HAP-1 (cell line): Measurements from ENCODE around the gene TXNDC2.

Experiments used
- DNase-seq, 2 experiments: peaks; one replicate each; pipeline ENCODE4 v3.0.0-alpha.2; 2016 to 2020; ENCODE audit warnings: low spot score in 2 of 2
- H3K27me3 ChIP-seq: fragments of 250-450 bp; sonication (Bioruptor Pico); 2 replicates; pipeline ENCODE4 v1.5.1; 2020; ENCODE audit warnings: low read depth, mild to moderate bottlenecking, moderate library complexity
- H3K36me3 ChIP-seq: fragments of 250-450 bp; sonication (Bioruptor Pico); replicated peaks from 2 replicates; pipeline ENCODE4 v1.5.1; 2020; ENCODE audit warnings: mild to moderate bottlenecking
- H3K4me1 ChIP-seq: fragments of 250-450 bp; sonication (Bioruptor Pico); 2 replicates; pipeline ENCODE4 v1.5.1; 2020; ENCODE audit warnings: mild to moderate bottlenecking
- H3K4me3 ChIP-seq: fragments of 250-450 bp; sonication (Bioruptor Pico); 2 replicates; pipeline ENCODE4 v1.5.1; 2020; ENCODE audit warnings: mild to moderate bottlenecking, moderate library complexity
- H3K9me3 ChIP-seq: fragments of 250-450 bp; sonication (Bioruptor Pico); 2 replicates; pipeline ENCODE4 v1.5.1; 2020; ENCODE audit warnings: mild to moderate bottlenecking, moderate library complexity
- in situ Hi-C: fragments of 300-500 bp; cut with MboI; formaldehyde crosslinking; loops from 3 replicates; pipeline ENCODE4 v1.14.3; 2020; ENCODE audit warnings: low sequenced_read_pairs, inconsistent platforms, mixed read lengths

Gene TXNDC2

DNA sequence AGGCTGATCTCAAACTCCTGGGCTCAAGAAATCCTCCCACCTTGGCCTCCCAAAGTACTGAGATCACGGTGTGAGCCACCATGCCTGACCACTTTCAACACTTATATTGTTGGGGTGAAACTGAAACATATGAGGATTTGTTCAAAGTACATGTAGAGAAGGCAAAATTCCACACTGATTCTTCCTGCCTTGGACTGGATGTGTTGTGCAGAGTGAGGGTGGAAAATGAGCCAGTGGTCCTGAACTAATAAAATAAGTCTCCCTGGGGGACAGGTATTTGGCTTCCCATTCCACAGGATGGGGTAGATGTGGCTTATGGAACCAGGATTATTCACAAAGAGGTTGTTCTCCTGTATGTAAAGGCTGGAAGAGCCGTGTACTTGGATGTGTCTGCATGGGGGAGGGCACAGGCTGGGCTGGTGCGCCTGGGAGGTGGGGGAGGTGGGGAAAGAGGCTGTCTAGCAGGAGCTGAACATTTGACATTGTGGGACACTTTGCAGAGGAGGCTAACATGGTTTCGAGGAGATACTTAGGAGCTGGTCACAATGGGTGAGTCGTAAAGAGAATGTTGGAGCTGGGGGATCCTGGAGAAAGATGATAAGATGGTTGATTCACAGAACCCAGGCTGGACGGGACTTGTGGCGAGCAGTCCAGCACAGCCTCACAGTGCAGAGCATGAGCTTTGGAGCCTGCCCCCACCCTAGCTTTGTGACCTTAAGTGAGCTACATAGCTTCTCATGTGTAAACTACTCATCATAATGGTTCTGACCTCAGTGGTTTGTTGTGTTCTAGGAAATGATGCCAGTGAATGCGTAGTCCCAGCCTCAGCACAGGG lies at the start of gene TXNDC2:
Gene TXNDC2, plus strand, starts transcription at position 804 of the 835 bp plus-strand sequence. CDS start 708 bp downstream, outside the sequence.
- Histone ChIP-seq H3K9me3 (no peaks in the 10 kb centered on the region), H3K4me1 (no peaks in the 10 kb centered on the region), H3K36me3 (no peaks in the 10 kb centered on the region), H3K27me3 (no peaks in the 10 kb centered on the region), H3K4me3 (no peak within 1 kb of the TSS)
- DNase-seq = no peak
- in situ Hi-C loops = no loop called here

DNA sequence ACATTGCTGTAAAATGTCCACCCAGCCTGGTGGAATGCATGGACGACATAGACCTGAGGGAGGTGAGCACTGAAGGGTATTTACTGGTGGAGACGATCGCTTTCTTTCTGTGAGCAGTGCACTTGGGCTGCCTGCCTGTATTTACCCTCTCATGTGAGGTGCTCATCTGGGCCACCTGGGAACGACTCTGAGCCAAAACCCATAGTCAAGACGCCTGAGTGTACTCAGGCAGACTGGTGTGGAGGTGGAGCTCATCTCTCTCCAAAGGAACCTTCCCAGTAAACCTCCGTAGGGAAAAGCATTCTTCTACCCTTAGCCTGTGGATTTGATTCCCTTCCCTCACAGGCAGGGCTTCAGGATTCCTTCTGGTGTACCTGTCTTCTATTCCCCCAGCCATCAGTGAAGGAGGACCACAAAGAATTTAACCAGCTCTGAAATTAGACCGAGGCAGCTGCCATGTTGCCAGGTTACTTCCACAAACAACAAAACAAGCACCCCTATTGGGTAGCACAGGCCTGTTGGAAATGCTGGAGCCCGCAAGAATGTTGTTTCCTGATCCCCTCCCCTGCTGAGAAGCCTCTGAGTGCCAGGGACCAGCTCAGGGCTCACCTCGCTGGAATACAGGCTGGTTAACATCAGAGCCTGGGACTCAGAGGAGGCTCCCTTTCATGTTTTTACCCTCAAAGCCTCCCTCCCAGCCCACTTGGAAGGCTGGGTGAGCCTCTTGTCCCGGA lies 47.5 kb upstream of the TXNDC2 start:
- Histone ChIP-seq H3K4me3 (no peak overlapping the region), H3K36me3 (no peaks in the 10 kb centered on the region), H3K4me1 (no peaks in the 10 kb centered on the region; the same call in none of the 2 replicates), H3K9me3 (no peaks in the 10 kb centered on the region), H3K27me3 (no peaks in the 10 kb centered on the region)
- DNase-seq = no peak
- in situ Hi-C loops = loop anchor here (10.0 kb wide), 1 partner anchor 64 kb away; no protein-coding TSS in a partner anchor

DNA sequence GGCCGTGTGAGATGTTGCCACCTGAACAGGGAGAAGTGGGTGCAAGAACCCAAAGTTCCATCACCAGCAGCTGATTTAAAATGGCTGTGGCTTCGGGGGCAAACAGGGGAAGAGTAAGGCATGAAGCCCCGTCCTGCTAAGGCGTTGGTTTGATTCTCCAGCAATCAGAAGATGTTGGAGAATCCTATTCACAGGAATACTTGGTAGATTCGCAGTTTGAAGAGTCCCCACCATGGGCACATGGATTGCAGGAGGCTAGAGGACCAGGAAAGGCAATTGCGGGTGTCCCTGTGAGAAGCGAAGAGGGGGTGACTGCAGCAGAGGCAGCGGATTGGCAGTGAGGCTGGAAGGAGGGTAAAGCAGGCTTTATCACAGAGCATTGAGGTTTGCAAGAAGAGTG lies 46.6 kb upstream of the TXNDC2 start:
- H3K9me3 ChIP-seq = no peaks in the 10 kb centered on the region
- in situ Hi-C loops = loop anchor here (10.0 kb wide), 1 partner anchor 64 kb away; no protein-coding TSS in a partner anchor

DNA sequence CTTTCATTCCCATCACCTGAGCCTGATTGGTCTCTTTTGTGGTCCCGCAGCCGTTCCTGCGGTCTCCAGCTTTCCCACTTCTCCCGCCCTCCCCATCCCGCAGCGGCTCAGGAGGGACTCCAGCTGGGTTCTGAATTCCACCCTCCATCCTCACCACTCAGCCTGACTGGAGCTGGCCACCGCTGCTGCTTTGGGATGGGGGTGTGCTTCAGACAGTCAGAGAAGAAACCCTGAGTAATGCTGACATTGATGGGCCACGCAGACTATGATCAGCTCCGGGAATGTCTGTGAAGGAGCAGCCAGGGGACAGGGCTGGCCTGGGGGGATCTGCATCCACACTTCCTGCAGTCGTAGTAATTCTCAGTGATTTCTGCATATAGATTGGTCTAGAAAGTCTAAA lies 45.9 kb upstream of the TXNDC2 start:
- no peak overlapping the region for H3K4me3 ChIP-seq
- in situ Hi-C loops = loop anchor here (10.0 kb wide), 1 partner anchor 65 kb away; no protein-coding TSS in a partner anchor

More for the DNA sequence above, 46.6 kb upstream of the TXNDC2 start:
- no peak for DNase-seq
- no peaks in the 10 kb centered on the region for H3K27me3 ChIP-seq
- H3K4me3 ChIP-seq = no peak overlapping the region
- H3K36me3 ChIP-seq = no peaks in the 10 kb centered on the region
- no peaks in the 10 kb centered on the region; the same call in none of the 2 replicates for H3K4me1 ChIP-seq

DNA sequence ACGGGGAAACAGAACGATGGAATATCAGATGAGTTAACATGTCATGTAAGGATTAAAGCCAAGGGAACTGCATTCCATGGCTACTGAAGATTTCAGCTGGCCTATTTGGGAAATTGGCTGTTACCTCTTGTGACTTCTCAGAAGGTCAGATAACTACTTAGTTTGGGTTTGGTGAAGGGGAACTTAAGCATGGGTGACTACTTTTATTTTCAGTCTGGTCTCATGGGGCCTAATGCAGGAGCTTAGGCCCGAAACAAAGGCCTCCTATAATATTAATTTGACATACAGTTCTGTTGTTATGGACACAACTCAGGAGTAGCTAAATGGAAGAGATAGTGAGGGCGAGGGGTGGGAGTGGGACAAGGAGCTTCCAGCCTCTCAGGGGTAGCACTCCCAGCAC lies 44.0 kb upstream of the TXNDC2 start:
- H3K36me3 ChIP-seq = no peaks in the 10 kb centered on the region
- no peak overlapping the region for H3K4me3 ChIP-seq
- H3K4me1 ChIP-seq = no peaks in the 10 kb centered on the region
- H3K27me3 ChIP-seq = no peaks in the 10 kb centered on the region
- in situ Hi-C loops = no loop called here
- no peaks in the 10 kb centered on the region for H3K9me3 ChIP-seq
- DNase-seq = no peak

More for the DNA sequence above, 45.9 kb upstream of the TXNDC2 start:
- no peak for DNase-seq
- Histone ChIP-seq H3K27me3 (no peaks in the 10 kb centered on the region), H3K9me3 (no peaks in the 10 kb centered on the region), H3K36me3 (no peaks in the 10 kb centered on the region), H3K4me1 (no peaks in the 10 kb centered on the region; the same call in none of the 2 replicates)

DNA sequence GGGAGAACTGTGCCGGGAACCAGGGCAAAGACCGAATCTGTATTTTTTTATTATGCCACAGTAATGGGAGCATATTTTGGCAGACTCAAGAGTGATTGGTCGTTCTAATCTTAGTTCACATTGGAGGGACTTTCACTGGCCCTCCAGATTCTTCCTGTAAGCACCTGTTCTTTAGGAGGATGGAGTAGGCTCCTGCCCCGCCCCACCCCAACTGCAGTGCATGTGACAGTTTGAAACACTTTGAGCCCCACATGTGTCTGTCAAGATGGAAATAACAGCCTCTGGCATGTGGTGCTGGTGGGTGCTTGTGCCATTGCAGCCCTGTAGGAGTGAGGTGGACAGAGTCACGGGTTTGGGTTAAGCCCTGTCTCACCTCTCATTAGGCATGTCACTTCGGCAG lies 43.3 kb upstream of the TXNDC2 start:
- H3K9me3 ChIP-seq = no peaks in the 10 kb centered on the region
- no peak overlapping the region for H3K4me3 ChIP-seq
- H3K36me3 ChIP-seq = no peaks in the 10 kb centered on the region
- no peak for DNase-seq
- no peaks in the 10 kb centered on the region for H3K27me3 ChIP-seq
- in situ Hi-C loops = no loop called here
- no peaks in the 10 kb centered on the region for H3K4me1 ChIP-seq

DNA sequence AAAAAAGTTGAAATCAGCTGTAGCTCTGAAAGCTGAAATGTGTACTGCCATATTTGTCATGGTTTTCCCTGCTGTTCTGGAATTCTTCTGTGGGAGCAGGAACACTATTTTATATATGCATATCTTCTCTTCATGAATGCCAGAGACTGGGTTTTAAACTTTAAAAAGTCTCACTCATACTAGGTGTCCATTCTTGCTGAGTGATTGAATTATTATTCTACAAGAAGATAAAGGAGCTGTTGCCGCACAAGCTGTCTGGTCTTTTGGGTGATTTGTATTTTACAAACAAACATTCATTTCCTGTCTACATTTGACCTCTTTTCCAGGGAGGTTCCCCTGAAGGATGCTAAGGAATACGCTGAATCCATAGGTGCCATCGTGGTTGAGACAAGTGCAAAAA lies 40.5 kb upstream of the TXNDC2 start:
- Histone ChIP-seq H3K36me3 (no peaks in the 10 kb centered on the region), H3K27me3 (no peaks in the 10 kb centered on the region), H3K4me3 (no peak overlapping the region), H3K4me1 (no peaks in the 10 kb centered on the region), H3K9me3 (no peaks in the 10 kb centered on the region)
- in situ Hi-C loops = no loop called here
- no peak for DNase-seq

DNA sequence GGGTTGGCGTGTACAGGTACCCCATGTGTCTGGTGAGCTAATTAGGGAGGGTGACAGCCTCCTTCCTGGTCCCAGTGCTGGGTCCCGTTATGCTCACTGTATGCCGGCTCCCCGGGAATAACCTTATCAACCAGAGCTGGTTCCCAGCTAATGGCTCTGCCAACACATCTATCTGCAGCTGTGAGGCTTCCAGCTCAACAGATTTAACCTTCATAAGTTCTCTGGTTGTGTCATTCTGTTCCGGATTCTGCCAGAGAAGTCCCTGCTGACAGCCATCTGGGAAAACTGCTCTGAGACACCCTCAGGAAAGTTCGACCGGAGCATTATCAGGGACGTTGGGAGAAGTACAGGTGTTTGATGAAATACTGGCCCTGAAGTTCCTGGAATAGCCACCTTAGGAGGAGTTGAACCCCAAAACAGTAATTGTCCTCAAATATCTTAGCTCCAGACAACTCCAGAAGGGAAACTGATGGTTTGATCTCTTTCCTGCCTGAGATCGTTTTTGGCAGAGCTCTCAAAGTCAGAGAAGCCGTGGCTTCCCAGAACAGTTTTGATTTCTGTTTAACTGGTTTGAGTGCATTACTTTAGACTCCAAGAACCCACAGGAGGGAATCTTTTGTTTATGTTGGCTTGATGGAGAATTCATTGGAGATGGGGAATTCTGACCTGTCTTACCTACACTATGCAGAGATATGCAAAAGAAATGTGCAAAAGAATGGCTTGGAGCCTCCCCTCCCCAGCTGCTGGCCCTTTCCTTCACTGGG lies 39.4 kb upstream of the TXNDC2 start:
- H3K4me3 ChIP-seq = no peak overlapping the region
- H3K9me3 ChIP-seq = no peaks in the 10 kb centered on the region
- no peaks in the 10 kb centered on the region for H3K4me1 ChIP-seq
- H3K36me3 ChIP-seq = no peaks in the 10 kb centered on the region
- in situ Hi-C loops = no loop called here
- no peak for DNase-seq
- H3K27me3 ChIP-seq = no peaks in the 10 kb centered on the region

DNA sequence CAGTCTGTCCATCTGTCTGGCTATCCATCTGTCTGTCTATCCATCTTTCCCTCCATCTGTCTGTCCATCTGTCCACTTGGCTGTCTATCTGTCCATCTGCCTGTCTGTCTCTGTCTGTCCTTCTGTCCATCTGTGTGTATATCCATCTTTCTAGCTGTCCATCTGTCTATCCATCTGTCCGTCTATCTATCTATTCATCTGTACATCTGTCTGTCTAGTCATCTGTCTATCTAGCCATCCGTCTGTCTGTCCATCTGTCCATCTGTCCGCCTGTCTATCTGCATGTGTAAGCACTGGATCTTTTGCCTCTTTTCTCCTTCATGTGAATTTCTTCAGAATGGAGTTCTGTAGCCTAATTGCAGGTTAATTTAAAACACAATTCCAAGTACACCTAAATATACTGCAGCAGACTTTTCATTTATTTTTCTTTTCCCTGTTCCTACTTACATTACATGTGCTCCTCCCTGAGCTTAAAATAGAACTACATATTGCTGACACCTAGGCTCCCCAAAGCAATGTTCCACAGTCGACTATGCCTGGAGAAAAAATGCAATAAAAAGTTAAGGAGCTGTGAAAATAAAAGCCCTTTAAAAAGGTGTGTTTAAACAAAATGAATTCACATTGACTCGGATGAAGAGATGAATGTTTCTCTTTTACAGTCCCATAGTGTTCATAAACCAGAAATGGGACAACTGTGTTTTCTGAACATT lies 37.4 kb upstream of the TXNDC2 start:
- in situ Hi-C loops = no loop called here
- DNase-seq = no peak
- no peaks in the 10 kb centered on the region for H3K27me3 ChIP-seq
- H3K36me3 ChIP-seq = no peaks in the 10 kb centered on the region
- H3K4me1 ChIP-seq = no peaks in the 10 kb centered on the region
- no peaks in the 10 kb centered on the region for H3K9me3 ChIP-seq
- no peak overlapping the region for H3K4me3 ChIP-seq

DNA sequence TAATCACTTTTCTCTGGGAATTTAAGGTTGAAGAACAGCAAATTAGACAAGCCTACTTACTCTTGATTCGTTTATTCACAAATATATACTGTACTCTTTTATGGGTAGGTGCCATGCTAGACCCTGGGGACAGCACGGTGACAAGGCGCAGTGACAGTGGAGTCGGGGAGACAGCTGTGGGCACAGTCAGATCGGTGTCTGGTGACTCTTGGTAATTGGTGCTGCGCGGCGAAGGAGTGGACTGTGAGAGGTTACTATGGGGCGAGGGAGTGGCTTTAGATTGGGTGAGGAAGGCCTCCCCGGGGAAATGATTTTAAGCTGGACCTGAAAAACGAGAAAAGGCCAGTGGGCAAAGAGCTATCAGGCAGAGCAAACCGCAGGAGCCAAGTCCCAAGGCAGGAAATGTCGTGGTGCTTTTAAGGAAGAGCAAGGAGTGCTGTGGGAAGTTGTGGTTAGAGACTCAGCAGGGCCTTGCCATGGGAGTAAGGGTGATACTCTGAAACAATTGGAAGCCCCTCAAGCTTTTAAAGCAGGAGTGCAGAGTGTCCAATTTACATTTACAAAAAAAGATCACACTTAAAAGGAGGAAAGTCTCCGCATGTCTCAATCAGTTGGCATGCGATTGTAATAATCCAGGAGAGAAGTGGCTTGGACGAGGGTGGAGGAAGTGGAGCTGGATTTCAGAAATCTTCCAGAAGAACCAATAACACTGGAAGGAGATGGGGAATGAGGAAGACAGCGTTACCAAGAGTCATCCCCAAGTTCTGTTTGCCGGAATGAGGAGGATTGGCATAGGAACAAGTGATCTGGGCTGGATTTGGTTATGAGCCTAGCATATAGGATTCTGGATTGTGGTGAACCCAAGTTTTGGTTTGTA lies 36.1 kb upstream of the TXNDC2 start:
- in situ Hi-C loops = no loop called here
- H3K4me3 ChIP-seq = no peak overlapping the region
- no peaks in the 10 kb centered on the region for H3K36me3 ChIP-seq
- no peaks in the 10 kb centered on the region for H3K27me3 ChIP-seq
- H3K4me1 ChIP-seq = no peaks in the 10 kb centered on the region
- H3K9me3 ChIP-seq = no peaks in the 10 kb centered on the region
- no peak for DNase-seq

DNA sequence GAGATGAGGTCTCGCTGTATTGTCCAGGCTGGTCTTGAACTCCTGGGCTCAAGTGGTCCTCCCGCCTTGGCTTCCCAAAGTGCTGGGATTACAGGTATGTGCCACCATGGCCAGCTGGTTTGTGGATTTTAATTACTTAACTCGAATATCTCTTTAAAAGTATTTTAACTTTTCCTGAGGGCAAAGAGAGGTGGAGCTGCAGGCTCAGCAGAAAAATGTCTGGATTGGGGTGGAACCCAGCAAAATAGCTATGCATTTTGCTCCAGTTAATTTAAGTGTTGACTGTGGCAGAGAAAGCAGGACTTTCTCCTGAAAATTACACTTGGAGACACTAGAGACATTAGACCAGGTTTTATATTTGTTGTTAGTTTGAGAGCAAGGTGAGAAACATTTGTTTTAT lies 35.5 kb upstream of the TXNDC2 start:
- H3K27me3 ChIP-seq = no peaks in the 10 kb centered on the region
- no peak for DNase-seq
- no peaks in the 10 kb centered on the region for H3K4me1 ChIP-seq
- H3K9me3 ChIP-seq = no peaks in the 10 kb centered on the region
- H3K4me3 ChIP-seq = no peak overlapping the region
- H3K36me3 ChIP-seq = no peaks in the 10 kb centered on the region
- in situ Hi-C loops = no loop called here

DNA sequence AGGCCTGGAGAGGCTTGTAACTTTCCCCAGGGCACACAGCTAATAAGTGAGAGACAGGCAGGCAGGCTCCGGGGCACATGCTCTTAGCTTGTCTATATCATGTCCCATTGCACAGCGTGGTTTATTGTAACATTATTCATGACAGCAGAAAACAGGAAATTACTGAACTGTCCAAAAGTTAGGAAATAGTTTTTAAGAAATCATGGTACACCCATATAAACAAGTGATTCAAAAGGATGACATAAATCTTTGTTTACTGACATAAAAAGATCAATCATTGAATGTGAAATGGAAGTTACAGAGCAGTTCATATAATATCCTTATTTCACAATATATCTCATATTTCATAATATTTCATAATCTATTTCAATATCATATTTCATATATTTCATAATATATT lies 34.3 kb upstream of the TXNDC2 start:
- H3K4me1 ChIP-seq = no peaks in the 10 kb centered on the region
- H3K27me3 ChIP-seq = no peaks in the 10 kb centered on the region
- no peak for DNase-seq
- no peaks in the 10 kb centered on the region for H3K36me3 ChIP-seq
- no peaks in the 10 kb centered on the region for H3K9me3 ChIP-seq
- in situ Hi-C loops = no loop called here
- no peak overlapping the region for H3K4me3 ChIP-seq
